Ascending aorta (tissue), 2 donors: ENCODE results near the gene NT5C1B. TPM values are rescaled to one million over a fixed set of nuclear protein-coding genes. Genes with fewer than 3 reads are reported as not detected.

Source experiments
- DNase-seq, 2 donors: peaks; one replicate each; pipeline ENCODE4 v3.0.0-alpha.2; 2019; ENCODE audit warnings: low spot score in 2 of 2
- H3K27ac ChIP-seq, 2 donors: fragments of 200-600 bp; sonication (generic); one replicate each; pipeline ENCODE4 v1.5.1; 2016 to 2017; ENCODE audit warnings: mild to moderate bottlenecking in 1 of 2
- H3K27me3 ChIP-seq: fragments of 200-600 bp; sonication (generic); one replicate; pipeline ENCODE4 v1.5.1; 2017
- H3K36me3 ChIP-seq, 2 donors: fragments of 200-600 bp; sonication (generic); one replicate each; pipeline ENCODE4 v1.5.1; 2016
- H3K4me1 ChIP-seq, 2 donors: fragments of 200-600 bp; sonication (generic); one replicate each; pipeline ENCODE4 v1.5.1; 2016 to 2017; ENCODE audit warnings: mild to moderate bottlenecking in 1 of 2
- H3K4me3 ChIP-seq, 2 donors: fragments of 200-600 bp; sonication (generic); one replicate each; pipeline ENCODE4 v1.5.1; 2016 to 2017; ENCODE audit warnings: mild to moderate bottlenecking in 1 of 2
- H3K9me3 ChIP-seq, 2 donors: fragments of 200-600 bp; sonication (generic); one replicate each; pipeline ENCODE4 v1.5.1; 2016
- intact Hi-C: fragments of 100-400 bp; cut with DNase I; formaldehyde crosslinking; loops from one replicate; pipeline ENCODE4 v1.15.1; 2023
- total RNA-seq: library from RNA; depleted of rRNA; stranded (reverse); fragments of >200 nt; gene quantifications from one replicate; pipeline ENCODE4 v1.1.0, GENCODE V29; 2016
- TF ChIP-seq, protein P1 (sequence below), 3 experiments: fragments of 200-600 bp in 2 of 3; fragments of 450-650 bp in 1 of 3; sonication (generic) in 2 of 3; IDR thresholded peaks; one replicate each; pipeline ENCODE4 v1.5.1; 2016 to 2019; ENCODE audit warnings: antibody characterized with exemption in 3 of 3, mild to moderate bottlenecking in 1 of 3, moderate library complexity in 1 of 3

NT5C1B gene
- total RNA-seq, 1 donor from 2014 or later, result not detected

DNA sequence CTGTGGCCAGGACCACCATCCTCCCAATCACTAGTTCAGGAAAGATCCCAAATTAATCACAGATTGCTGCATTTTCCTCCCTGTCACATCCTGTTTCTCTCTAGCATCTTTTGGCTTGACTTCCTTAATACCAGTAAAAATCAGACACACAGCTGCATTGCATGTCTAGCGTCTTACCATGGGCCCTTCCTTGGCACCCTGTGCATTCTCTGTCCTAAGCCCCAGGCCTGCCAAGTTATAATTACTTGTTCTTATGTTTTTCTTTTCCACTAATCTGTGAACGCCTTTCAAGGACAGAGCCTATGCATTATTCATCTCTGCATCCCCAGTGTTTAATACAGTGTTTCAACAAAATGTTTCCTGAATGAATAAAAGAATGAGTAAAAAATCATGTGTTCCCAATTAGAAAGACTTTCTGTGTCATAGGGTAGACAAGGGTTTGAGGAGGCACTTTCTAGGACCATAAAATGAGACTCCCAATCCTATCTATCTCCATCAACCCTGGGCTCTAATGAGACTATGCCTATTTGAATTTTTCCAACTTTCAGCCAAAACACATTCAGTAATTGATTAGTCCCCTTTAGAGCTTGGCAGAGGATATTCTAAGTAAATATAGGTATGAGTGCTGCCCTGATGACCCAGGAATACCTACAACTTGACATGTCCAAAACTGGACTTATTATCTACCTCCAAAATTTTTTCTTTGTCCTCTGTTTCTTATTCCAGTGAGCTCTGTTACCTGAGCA is 10.3 kb upstream of the NT5C1B start:
- TF ChIP-seq, protein P1, sequence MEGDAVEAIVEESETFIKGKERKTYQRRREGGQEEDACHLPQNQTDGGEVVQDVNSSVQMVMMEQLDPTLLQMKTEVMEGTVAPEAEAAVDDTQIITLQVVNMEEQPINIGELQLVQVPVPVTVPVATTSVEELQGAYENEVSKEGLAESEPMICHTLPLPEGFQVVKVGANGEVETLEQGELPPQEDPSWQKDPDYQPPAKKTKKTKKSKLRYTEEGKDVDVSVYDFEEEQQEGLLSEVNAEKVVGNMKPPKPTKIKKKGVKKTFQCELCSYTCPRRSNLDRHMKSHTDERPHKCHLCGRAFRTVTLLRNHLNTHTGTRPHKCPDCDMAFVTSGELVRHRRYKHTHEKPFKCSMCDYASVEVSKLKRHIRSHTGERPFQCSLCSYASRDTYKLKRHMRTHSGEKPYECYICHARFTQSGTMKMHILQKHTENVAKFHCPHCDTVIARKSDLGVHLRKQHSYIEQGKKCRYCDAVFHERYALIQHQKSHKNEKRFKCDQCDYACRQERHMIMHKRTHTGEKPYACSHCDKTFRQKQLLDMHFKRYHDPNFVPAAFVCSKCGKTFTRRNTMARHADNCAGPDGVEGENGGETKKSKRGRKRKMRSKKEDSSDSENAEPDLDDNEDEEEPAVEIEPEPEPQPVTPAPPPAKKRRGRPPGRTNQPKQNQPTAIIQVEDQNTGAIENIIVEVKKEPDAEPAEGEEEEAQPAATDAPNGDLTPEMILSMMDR (IDR thresholded peaks at IDR 0.05), result no peak
- H3K27me3 ChIP-seq, result no peaks in the 10 kb centered on the region
- intact Hi-C loops, result no loop called here
- H3K36me3 ChIP-seq, result no peaks in the 10 kb centered on the region
- peak overlapping the region; percentile 46 to 56 for H3K27ac ChIP-seq
- peaks cover 0 to 9% of the 10 kb centered on the region in 2 donors for H3K4me1 ChIP-seq
- no peak for DNase-seq
- peak overlapping the region in 1 of 2 donors; percentile 17 for H3K4me3 ChIP-seq
- no peaks in the 10 kb centered on the region for H3K9me3 ChIP-seq

DNA sequence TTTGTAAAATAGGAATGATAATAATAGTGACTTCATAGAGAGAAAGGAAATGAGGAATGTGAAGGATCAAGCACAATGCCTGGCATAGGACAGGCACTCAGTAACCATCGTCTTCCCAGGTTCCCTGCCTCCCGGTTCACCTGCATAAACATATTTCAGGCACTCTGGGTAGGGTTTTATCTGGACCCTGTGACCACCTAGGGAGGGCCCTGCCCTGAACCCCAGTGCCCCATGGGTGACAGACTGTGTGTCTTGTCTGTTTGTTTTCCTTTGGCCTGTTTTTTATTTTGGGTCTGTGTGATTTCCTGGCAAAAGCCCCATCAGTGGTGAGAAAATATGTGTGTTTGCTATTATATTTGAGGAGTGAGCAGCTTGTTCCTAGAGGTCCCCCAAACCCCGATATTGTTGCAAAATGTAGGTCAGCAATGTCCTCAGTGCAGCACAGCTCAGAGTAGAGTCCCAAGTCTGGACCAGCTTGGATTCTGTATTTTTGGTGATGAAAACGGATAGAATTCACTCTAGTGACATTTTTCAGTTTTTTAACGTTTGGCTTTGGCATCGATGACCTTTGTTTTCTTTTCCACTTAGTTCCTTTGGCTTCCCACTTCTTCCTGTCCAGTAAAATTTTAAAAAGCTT is 9.6 kb upstream of the NT5C1B start:
- H3K36me3 ChIP-seq, result no peaks in the 10 kb centered on the region
- no peaks in the 10 kb centered on the region for H3K27me3 ChIP-seq
- peak overlapping the region in 1 of 2 donors; percentile 17 for H3K4me3 ChIP-seq
- peak overlapping the region; percentile 46 to 56 for H3K27ac ChIP-seq
- DNase-seq, result no peak
- TF ChIP-seq, protein P1 (IDR thresholded peaks at IDR 0.05), result no peak
- peaks cover 0 to 6% of the 10 kb centered on the region in 2 donors for H3K4me1 ChIP-seq
- H3K9me3 ChIP-seq, result no peaks in the 10 kb centered on the region
- intact Hi-C loops, result no loop called here

DNA sequence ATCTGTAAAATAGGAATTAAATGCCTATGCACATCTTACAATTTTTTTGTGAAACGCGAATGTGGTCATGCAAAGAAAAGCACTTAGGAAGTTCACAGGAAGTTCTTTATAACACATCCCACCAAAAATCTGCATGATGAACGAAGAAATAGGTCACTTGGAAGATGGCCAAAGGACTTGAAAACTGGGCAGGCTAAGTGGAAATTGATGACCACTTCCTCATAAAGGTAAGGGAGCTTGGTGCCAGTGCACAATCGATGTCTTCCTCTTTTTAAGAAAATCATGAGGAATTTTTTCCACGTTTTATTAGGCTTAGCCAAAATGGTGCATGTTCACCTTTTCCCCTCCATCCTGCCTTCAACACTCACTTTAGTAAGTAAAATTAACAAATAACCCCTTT is 8.2 kb upstream of the NT5C1B start:
- TF ChIP-seq, protein P1 (IDR thresholded peaks at IDR 0.05), result no peak
- intact Hi-C loops, result no loop called here
- H3K4me3 ChIP-seq, result no peak overlapping the region
- no peak for DNase-seq
- H3K36me3 ChIP-seq, result no peaks in the 10 kb centered on the region
- peaks cover 0 to 4% of the 10 kb centered on the region in 2 donors for H3K4me1 ChIP-seq
- no peak overlapping the region for H3K27ac ChIP-seq
- H3K27me3 ChIP-seq, result no peaks in the 10 kb centered on the region
- H3K9me3 ChIP-seq, result no peaks in the 10 kb centered on the region

DNA sequence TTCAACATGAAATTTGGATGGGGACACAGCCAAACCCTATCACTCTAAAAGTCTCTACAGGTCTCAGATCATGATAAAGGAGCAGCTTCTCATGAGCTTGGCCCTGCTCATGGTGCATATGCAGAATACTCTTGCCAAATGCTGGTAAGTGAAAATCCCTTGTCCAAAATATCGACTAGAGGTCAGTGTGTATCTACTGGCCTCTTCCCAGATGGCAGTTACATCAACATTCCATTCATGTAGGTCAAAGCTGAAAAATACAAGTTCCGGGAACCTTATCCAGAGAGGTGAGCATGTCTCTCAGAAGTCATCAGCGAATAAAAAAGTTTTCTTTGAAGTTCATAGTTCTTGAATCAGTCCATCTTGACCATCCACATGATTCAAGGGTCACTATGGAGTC is 7.6 kb upstream of the NT5C1B start:
- Histone ChIP-seq H3K36me3 (no peaks in the 10 kb centered on the region), H3K27ac (no peak overlapping the region), H3K4me1 (peaks cover 0 to 4% of the 10 kb centered on the region in 2 donors), H3K4me3 (no peak overlapping the region), H3K27me3 (no peaks in the 10 kb centered on the region), H3K9me3 (no peaks in the 10 kb centered on the region)
- DNase-seq, result no peak
- intact Hi-C loops, result no loop called here
- TF ChIP-seq, protein P1 (IDR thresholded peaks at IDR 0.05), result no peak

DNA sequence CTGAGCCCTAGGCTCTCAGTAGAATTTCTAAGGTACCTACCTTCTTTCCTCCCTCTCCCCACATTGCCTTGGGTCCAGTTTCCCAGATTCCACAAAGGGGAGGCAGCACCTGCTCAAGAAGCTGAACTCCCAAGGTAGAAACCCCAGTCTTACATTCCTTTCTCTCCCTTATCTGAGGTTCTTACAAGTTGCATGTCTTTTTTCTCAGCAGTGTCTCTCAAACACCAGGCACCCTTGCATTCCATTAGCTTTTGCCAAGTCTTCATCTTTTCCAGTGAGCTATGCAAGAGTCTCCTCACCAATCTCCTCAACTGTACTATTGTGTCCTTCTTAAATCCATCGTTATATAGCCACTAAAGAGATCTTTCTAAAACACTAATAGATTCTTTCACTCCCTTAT is 4.1 kb upstream of the NT5C1B start:
- no peaks in the 10 kb centered on the region for H3K36me3 ChIP-seq
- no peak overlapping the region for H3K4me3 ChIP-seq
- no peak overlapping the region for H3K27ac ChIP-seq
- no peaks in the 10 kb centered on the region for H3K27me3 ChIP-seq
- TF ChIP-seq, protein P1 (IDR thresholded peaks at IDR 0.05), result no peak
- DNase-seq, result no peak
- no peaks in the 10 kb centered on the region for H3K9me3 ChIP-seq
- intact Hi-C loops, result no loop called here
- no peaks in the 10 kb centered on the region for H3K4me1 ChIP-seq
